GM18505 (cell line): ENCODE data around the gene PLCXD1.
"Not testable (repeated sequence)": the region's sequence is repeated elsewhere in the genome, so short reads cannot be mapped to it uniquely, and the experiment has no call there.

Experiments used
- ATAC-seq: cut with Tn5 transposase; IDR thresholded peaks from one replicate; pipeline ENCODE4 v1.9.1; 2021; ENCODE audit not compliant: unreplicated experiment
- POLR2A ChIP-seq: IDR thresholded peaks from 4 replicates; pipeline ENCODE4 v1.6.1; 2011; ENCODE audit warnings: borderline replicate concordance; ENCODE audit not compliant: insufficient read depth, insufficient read length; ENCODE audit errors: extremely low read depth

PLCXD1 gene

GRCh38 chrX:258291-259040, 22.7 kb upstream of the PLCXD1 start:
- no peak for ATAC-seq
- no peak for TF ChIP-seq POLR2A

GRCh38 chrX:259692-260355, 21.4 kb upstream of the PLCXD1 start:
- ATAC-seq, result no peak
- no peak for TF ChIP-seq POLR2A

- ATAC-seq, result no peak
- TF ChIP-seq POLR2A, result no peak
Measured at GRCh38 chrX:261167-261918, 19.8 kb upstream of the PLCXD1 start.

- TF ChIP-seq POLR2A, result no peak
- no peak for ATAC-seq
Measured at GRCh38 chrX:261919-262352, 19.2 kb upstream of the PLCXD1 start.

- no peak for TF ChIP-seq POLR2A
- no peak for ATAC-seq
Measured at GRCh38 chrX:262381-262909, 18.7 kb upstream of the PLCXD1 start.

- not testable (repeated sequence) for ATAC-seq
Measured at GRCh38 chrX:264006-264405, 17.2 kb upstream of the PLCXD1 start.

- ATAC-seq, result no peak
- no peak for TF ChIP-seq POLR2A
Measured at GRCh38 chrX:264634-265455, 16.3 kb upstream of the PLCXD1 start.

- no peak for ATAC-seq
- TF ChIP-seq POLR2A, result no peak
Measured at GRCh38 chrX:265502-265901, 15.7 kb upstream of the PLCXD1 start.

GRCh38 chrX:267771-268261, 13.4 kb upstream of the PLCXD1 start:
- no peak for ATAC-seq
- no peak for TF ChIP-seq POLR2A

- no peak for ATAC-seq
Measured at GRCh38 chrX:270848-271367, 10.3 kb upstream of the PLCXD1 start.

GRCh38 chrX:274904-275475, 6.2 kb upstream of the PLCXD1 start:
- no peak for ATAC-seq
- no peak for TF ChIP-seq POLR2A

More at GRCh38 chrX:270848-271367, 10.3 kb upstream of the PLCXD1 start:
- no peak for TF ChIP-seq POLR2A

GRCh38 chrX:275476-275966, 5.7 kb upstream of the PLCXD1 start:
- no peak for ATAC-seq
- no peak for TF ChIP-seq POLR2A
